GM18861 (cell line): Measurements from ENCODE around the gene NAMPT.

ENCODE experiments used
- ATAC-seq: cut with Tn5 transposase; IDR thresholded peaks from one replicate; pipeline ENCODE4 v1.9.1; 2021; ENCODE audit not compliant: unreplicated experiment

The NAMPT gene

GRCh38 chr7:106277976-106278375 lies 6.8 kb downstream of the NAMPT start:
- ATAC-seq, result no peak

GRCh38 chr7:106276513-106276912 lies 8.3 kb downstream of the NAMPT start:
- ATAC-seq, result no peak

DNA sequence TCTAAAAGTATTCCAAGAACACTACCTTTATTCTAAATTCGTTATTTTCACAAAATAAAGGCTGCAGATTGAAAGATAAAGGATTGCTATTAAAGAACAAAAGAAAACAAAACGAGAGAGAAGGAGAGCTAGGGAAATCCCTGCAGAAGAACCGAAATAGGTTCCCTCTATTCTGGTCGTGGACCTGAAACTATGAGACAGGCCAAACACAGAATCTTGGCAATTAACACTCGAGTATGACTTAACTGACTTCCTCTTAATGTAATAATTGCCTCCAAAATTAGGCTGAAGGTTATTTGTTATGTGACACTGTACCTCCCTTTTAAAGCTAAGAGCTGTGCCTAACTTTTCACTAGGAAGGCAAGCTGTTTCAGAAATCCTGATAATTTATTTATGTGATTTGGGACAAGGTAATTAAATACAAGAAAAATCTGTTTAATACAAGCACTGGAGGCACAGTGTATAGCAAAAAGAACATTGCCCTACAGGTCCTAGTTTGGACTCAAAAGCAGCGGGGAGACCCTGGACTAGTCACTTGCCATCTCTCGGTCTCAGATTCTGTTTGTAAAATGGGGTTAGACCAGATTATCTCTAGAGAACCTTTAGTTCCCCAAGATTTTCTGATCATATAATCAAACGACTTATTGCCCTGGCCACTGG lies 11.6 kb downstream of the NAMPT start:
- ATAC-seq, result peak; percentile 53

DNA sequence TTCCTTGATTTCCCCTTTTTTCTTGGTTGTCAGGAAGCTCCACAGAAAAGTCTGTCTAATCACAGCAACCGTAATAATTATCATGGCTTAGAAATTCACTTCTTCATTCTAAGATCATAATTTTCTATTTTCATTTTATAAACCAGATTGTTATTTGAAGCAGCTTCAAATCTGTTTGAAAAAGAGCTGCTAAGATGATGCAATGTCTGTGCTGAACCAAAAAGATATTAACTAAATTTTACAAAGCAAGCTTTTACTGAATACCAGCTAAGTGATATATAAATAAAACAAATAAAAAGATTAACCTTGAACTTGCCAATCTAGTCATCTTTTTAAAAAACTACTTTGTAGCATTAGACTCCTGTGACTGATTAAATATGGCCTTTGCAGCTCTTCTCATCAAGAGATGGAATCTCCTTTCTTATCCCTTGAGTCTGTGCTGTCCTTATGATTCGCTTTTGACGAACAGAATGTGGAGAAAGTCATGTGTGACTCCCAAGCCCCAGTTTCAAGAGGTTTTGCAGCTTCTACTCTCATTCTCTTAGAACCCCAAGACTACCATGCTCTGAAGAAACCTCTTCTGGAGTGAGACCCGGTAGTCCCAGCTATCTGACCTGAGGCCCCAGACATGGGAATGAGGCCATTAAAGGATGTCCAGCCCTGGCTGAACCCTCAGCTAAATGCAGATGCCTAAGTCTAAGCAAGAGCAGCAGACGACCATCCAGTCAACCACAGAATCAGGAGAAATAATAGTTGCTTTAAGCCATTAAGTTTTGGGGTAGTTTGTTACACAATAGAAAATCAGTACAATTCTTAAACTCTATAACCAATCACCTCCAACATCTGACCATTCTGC lies 14.4 kb downstream of the NAMPT start:
- ATAC-seq, result no peak

- no peak for ATAC-seq
These were observed 15.4 kb downstream of the NAMPT start for GRCh38 chr7:106269254-106269961.

DNA sequence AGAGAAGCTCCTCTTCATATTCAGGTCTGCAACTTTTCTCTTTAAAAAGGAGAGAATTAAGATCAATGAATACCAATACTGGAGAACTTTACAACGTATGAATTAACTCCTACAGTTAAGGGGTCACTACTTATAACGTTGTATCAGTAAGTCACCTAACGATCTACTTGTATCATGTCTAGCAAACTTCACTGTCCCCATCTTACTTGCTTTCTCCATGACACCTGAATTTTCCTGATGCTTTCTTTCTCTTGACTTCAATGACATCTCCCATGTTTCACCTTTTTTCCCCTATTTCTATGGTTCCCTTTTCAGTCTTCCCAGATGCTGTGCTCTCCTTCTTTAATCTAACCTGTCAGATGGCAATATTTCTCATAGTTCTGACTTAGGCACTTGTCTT lies 19.6 kb downstream of the NAMPT start:
- ATAC-seq, result no peak

DNA sequence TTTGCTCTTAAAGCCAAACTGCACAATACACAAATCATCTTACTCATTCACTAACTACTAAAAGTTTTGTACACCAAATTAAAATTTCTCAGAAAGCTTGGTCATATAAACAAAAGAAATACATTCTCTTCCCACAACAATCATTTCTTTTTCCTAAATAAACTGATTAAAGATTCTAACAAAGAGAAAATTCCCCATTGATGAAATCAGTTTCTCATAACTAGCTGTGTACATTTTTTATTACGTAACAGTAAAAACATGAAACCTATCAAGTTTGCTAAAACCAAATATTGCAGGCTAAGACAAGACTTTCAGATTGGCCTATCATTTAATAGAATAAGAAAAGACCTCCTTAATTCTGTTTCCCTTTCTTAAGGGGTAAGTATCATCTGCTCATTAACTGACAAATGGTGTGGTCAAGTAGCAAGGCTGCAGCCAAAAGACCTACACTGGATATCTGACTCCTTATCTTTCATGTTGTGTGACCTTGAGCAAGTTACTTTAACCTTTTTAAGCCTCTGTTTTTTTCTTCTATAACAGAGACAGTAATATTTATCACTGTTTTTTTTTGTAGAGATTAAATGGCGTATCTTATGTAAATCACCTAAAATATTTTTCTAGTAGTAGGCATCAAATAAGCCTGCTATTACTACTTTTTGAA lies 22.4 kb downstream of the NAMPT start:
- ATAC-seq, result no peak

GRCh38 chr7:106260136-106260561 lies 24.6 kb downstream of the NAMPT start:
- ATAC-seq, result peak; percentile 39

- ATAC-seq, result no peak
These were observed 26.0 kb downstream of the NAMPT start for GRCh38 chr7:106258789-106259188.

GRCh38 chr7:106257752-106258151 lies 27.0 kb downstream of the NAMPT start:
- no peak for ATAC-seq

GRCh38 chr7:106256144-106256543 lies 28.6 kb downstream of the NAMPT start:
- ATAC-seq, result no peak

GRCh38 chr7:106255246-106255645 lies 29.5 kb downstream of the NAMPT start:
- no peak for ATAC-seq

GRCh38 chr7:106254525-106255116 lies 30.2 kb downstream of the NAMPT start:
- ATAC-seq, result no peak

DNA sequence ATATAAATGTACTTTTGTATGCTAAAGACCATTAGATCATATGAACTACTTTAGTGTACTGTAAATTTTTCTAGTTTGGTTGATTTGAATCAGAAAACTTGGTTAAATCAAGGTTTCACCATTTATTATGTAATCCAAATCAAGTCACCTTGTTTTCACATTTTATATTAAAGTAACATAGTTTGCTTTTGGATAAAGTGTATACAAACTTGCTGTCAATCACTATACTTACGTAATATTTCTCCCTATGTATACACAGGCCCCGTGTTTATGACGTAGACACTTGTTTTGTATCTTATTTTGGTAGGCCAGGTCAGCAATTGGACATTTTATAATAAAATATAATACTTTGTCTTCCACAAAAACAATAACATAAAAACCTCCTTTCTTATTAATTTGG lies 32.2 kb downstream of the NAMPT start:
- ATAC-seq, result no peak

- ATAC-seq, result no peak
These were observed 35.3 kb downstream of the NAMPT start for GRCh38 chr7:106249488-106249887.

- no peak for ATAC-seq
These were observed 36.2 kb downstream of the NAMPT start for GRCh38 chr7:106248600-106248999.

DNA sequence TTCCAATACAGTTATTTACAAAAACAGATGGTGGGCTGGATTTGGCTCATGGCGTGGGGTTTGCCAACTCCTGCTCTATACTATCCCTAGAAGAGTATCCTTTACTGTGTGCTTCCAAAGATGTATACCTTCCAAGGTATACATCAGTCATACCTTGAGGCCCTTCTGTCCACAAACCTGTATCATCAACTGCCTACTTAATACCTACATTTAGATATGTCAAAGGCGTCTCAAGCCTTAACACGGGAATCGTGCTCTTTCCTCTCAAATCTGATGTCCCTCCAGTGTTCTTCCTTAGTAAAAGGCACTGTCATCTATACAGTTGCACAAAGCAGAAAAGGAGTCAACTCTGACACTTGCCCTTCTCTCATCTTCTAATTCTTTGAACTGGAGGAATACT lies 36.9 kb downstream of the NAMPT start:
- ATAC-seq, result no peak

- ATAC-seq, result no peak
These were observed 37.7 kb downstream of the NAMPT start for GRCh38 chr7:106246902-106247711.

DNA sequence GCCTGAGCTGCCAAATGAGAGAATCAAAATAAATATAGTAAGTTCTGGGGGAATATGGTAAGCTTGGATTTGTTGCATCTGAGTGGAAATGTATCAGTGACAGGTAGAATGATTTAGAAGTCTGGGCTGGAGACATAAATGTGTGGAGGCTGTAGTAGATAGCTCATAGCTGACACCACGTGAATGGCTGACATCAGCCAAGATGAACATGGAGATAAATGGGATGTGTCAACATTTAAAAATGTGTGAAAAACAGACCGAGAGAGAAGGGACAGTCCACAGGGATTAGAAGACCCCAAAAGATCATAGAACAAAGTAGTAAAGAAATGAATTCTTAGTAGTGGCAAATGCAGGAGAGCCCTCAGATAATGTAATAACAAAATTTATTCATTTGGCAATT lies 40.9 kb downstream of the NAMPT start:
- no peak for ATAC-seq

DNA sequence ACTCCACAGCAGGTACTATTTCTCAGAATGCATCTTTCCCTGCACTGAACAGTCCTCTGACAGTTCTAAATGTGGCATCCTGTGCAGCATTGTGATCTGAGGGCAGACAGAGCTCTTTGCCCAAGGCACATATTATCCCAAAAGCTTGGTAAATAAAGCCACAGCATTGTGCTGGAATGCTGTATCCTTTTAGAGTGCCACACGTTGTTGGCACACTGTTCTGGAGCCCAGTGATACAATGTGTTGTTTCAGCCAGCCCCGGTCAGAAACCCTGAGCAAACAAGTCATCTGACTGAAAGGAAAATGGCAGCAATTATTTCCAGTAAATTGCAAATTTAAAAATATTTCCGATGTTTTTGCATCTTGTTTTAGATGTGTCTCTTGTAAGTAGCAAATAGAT lies 45.4 kb downstream of the NAMPT start:
- no peak for ATAC-seq
